CD4-positive, alpha-beta T cell (primary cell): ENCODE results near the gene FBXO9. TPM values are rescaled to one million over a fixed set of nuclear protein-coding genes. Genes with fewer than 3 reads are reported as not detected.

Source experiments
- ATAC-seq: fragments of 200-7000 bp; cut with Tn5 transposase; one replicate; pipeline ENCODE4 v1.10.0; 2022; ENCODE audit warnings: mild to moderate bottlenecking; ENCODE audit not compliant: poor library complexity
- CTCF ChIA-PET: fragments of 350-600 bp; sonication (Branson Sonifier 250); formaldehyde crosslinking; loops from one replicate; lab custom pipeline; 2021; ENCODE audit warnings: antibody characterized with exemption, inconsistent platforms; lab: Charles Lee
- POLR2A ChIA-PET: fragments of 350-600 bp; sonication (Branson Sonifier 250); formaldehyde crosslinking; loops from one replicate; lab custom pipeline; 2021; ENCODE audit warnings: antibody characterized with exemption, inconsistent platforms; lab: Charles Lee
- DNase-seq, 14 experiments: peaks; one replicate each; pipeline ENCODE4 v3.0.0-alpha.2; 2013 to 2020; ENCODE audit warnings: mixed read lengths in 2 of 14
- H3K27ac ChIP-seq, 2 donors: one replicate each; pipeline versions ENCODE4 v1.5.1 to v1.7.0; 2013; ENCODE audit warnings: low read length in 2 of 2, low read depth in 1 of 2, mild to moderate bottlenecking in 1 of 2
- H3K27me3 ChIP-seq, 2 experiments: 1 replicate in 1 of 2; 2 replicates in 1 of 2; pipeline versions ENCODE4 v1.6.1 to v1.7.0; 2013; ENCODE audit warnings: low read length in 2 of 2, control low read depth in 1 of 2, mild to moderate bottlenecking in 1 of 2, moderate library complexity in 1 of 2; ENCODE audit not compliant: insufficient read depth in 2 of 2, control insufficient read depth in 1 of 2
- H3K36me3 ChIP-seq: one replicate; pipeline ENCODE4 v1.6.1; 2013; ENCODE audit warnings: low read length, control low read depth; ENCODE audit not compliant: insufficient read depth
- H3K4me1 ChIP-seq: one replicate; pipeline ENCODE4 v1.6.1; 2013; ENCODE audit warnings: low read length, control low read depth; ENCODE audit not compliant: insufficient read depth
- H3K4me3 ChIP-seq: one replicate; pipeline ENCODE4 v1.5.1; 2013; ENCODE audit warnings: mild to moderate bottlenecking, low read length, moderate library complexity
- H3K9me3 ChIP-seq, 2 experiments: 1 replicate in 1 of 2; 2 replicates in 1 of 2; pipeline versions ENCODE4 v1.6.1 to v1.7.0; 2013; ENCODE audit warnings: low read length in 2 of 2, mild to moderate bottlenecking in 2 of 2, control low read depth in 1 of 2, moderate library complexity in 1 of 2; ENCODE audit not compliant: control insufficient read depth in 1 of 2, insufficient read depth in 1 of 2
- H3K27ac Mint-ChIP-seq: one replicate; pipeline ENCODE4 v1.8.0; 2020; ENCODE audit warnings: mixed read lengths
- H3K27me3 Mint-ChIP-seq: one replicate; pipeline ENCODE4 v1.8.0; 2021; ENCODE audit warnings: mixed read lengths
- H3K36me3 Mint-ChIP-seq: one replicate; pipeline ENCODE4 v1.8.0; 2021; ENCODE audit warnings: low read depth, mixed read lengths
- H3K4me1 Mint-ChIP-seq: one replicate; pipeline ENCODE4 v1.8.0; 2021; ENCODE audit warnings: low read depth, mixed read lengths
- H3K4me3 Mint-ChIP-seq: one replicate; pipeline ENCODE4 v1.8.0; 2020; ENCODE audit warnings: mild to moderate bottlenecking, mixed read lengths
- H3K9me3 Mint-ChIP-seq: one replicate; pipeline ENCODE4 v1.8.0; 2020; ENCODE audit warnings: mixed read lengths
- intact Hi-C, 2 experiments: fragments of 100-400 bp; cut with DNase I in 1 of 2; cut with micrococcal nuclease in 1 of 2; formaldehyde crosslinking; loops; one replicate each; pipeline versions ENCODE4 v1.15.1 to v1.9.0; 2023 to 2025; cut with DNase I, micrococcal nuclease
- total RNA-seq, 174 experiments: library from RNA in 2 of 174; stranded (reverse) in 2 of 174; gene quantifications; one replicate each; pipeline ENCODE4 v1.2.3 and lab custom pipeline; 2021 to 2026
- TF ChIP-seq, protein P1 (sequence below): fragments of 200-600 bp; IDR thresholded peaks from one replicate; pipeline ENCODE4 v1.8.0; 2022; ENCODE audit warnings: antibody characterized with exemption, mild to moderate bottlenecking

Gene FBXO9
- total RNA-seq, 2 experiments from 2014 or later, result 67.3 to 77.0 TPM

DNA sequence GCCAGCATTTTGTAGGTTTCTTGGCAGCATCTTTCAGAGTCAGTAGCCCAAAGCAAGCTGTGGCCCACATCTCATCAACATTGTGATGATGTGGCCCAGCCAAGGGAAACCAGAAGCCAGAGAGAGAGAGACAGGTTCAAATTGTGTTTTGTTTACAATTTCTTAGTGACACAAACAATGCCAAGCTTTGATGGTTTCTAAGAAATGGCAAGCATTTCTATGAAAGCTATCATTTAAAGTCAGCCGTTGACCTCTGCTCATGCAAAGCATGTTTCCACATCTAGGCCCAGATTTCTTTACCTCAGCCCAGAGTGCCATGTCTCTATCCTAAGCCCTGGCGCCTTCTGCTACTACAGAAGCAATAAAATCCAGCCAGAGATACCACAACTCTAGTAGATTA lies 50.5 kb downstream of the FBXO9 start:
- Mint-ChIP-seq H3K27me3 (no peaks in the 10 kb centered on the region), H3K4me3 (no peak overlapping the region), H3K4me1 (peaks cover 9% of the 10 kb centered on the region), H3K27ac (no peak overlapping the region), H3K9me3 (peaks cover 4% of the 10 kb centered on the region), H3K36me3 (no peaks in the 10 kb centered on the region)
- no peaks in the 10 kb centered on the region for H3K9me3 ChIP-seq
- H3K4me1 ChIP-seq, result peaks cover 8% of the 10 kb centered on the region
- no peak for DNase-seq
- TF ChIP-seq, protein P1, sequence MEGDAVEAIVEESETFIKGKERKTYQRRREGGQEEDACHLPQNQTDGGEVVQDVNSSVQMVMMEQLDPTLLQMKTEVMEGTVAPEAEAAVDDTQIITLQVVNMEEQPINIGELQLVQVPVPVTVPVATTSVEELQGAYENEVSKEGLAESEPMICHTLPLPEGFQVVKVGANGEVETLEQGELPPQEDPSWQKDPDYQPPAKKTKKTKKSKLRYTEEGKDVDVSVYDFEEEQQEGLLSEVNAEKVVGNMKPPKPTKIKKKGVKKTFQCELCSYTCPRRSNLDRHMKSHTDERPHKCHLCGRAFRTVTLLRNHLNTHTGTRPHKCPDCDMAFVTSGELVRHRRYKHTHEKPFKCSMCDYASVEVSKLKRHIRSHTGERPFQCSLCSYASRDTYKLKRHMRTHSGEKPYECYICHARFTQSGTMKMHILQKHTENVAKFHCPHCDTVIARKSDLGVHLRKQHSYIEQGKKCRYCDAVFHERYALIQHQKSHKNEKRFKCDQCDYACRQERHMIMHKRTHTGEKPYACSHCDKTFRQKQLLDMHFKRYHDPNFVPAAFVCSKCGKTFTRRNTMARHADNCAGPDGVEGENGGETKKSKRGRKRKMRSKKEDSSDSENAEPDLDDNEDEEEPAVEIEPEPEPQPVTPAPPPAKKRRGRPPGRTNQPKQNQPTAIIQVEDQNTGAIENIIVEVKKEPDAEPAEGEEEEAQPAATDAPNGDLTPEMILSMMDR, result no peak
- ChIA-PET POLR2A (no interaction called here), CTCF (no interaction called here)
- no peak for ATAC-seq
- H3K36me3 ChIP-seq, result no peaks in the 10 kb centered on the region
- H3K4me3 ChIP-seq, result no peak overlapping the region
- no peaks in the 10 kb centered on the region for H3K27me3 ChIP-seq
- no peak overlapping the region for H3K27ac ChIP-seq
- intact Hi-C loops, result no loop called here

DNA sequence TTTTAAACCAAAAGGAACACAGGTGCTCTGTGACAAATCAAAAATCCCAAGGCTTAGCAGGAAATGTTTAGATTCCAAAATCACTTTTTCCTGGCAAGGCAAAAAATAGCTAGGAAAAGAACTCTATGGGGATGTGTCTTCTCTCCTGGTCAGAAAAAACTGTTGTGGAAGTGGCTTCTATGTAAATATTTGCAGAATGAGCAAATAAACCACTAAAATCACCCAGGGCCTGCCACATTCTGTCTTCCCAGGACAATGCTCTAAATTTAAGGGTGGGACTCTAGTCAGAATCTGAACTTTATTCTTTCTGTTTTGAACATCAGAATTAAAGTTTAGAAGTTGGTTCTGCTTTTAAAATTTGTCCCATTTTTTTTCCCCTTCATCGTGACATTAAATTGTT lies 54.1 kb downstream of the FBXO9 start:
- no peak overlapping the region for H3K27ac ChIP-seq
- TF ChIP-seq, protein P1, result no peak
- H3K4me3 ChIP-seq, result no peak overlapping the region
- H3K4me1 ChIP-seq, result no peaks in the 10 kb centered on the region
- Mint-ChIP-seq H3K4me1 (no peaks in the 10 kb centered on the region), H3K27ac (no peak overlapping the region), H3K36me3 (no peaks in the 10 kb centered on the region), H3K4me3 (no peak overlapping the region), H3K9me3 (peaks cover 4% of the 10 kb centered on the region), H3K27me3 (no peaks in the 10 kb centered on the region)
- ChIA-PET POLR2A (no interaction called here), CTCF (interaction anchor here (1.0 kb wide), 1 partner anchor 10 kb away, joined by 3 read pairs; no protein-coding TSS in a partner anchor)
- DNase-seq, result no peak
- H3K9me3 ChIP-seq, result no peaks in the 10 kb centered on the region
- ATAC-seq, result no peak
- no peaks in the 10 kb centered on the region for H3K36me3 ChIP-seq
- intact Hi-C loops, result no loop called here
- H3K27me3 ChIP-seq, result no peaks in the 10 kb centered on the region

DNA sequence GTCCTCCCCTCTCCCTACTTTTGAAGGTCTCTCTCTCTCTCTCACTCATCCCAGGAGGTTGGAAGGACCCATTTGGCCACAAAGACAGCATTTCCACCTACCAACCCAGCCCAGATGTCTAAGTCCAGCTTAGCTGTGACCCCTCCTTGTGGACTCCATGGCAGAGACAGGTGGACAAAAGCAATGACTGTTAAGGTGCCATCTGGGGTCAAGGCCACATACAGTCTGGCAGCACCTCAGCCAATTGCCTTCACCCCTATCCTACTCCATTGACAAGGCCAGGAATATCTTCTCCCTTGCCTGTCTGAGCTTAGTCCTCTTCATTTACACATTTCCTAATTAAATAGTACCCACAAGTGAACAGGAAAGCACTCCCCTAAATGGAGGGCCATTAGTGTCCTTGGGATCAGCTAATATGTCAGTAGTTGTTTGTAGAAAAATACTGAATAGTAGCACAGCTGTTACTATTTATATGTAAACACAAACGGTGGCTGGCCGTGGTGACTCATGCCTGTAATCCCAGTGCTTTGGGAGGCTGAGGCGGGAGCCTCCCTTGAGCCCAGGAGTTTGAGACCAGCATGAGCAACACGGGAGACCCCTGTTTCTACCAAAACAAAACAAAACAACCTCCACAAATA lies 54.7 kb downstream of the FBXO9 start:
- H3K36me3 Mint-ChIP-seq, result no peaks in the 10 kb centered on the region
- DNase-seq (no peak), ATAC-seq (no peak)
- no peaks in the 10 kb centered on the region for H3K4me1 Mint-ChIP-seq
- POLR2A ChIA-PET, result no interaction called here
- no peaks in the 10 kb centered on the region for H3K4me1 ChIP-seq
- H3K27me3 ChIP-seq, result no peaks in the 10 kb centered on the region
- H3K27ac Mint-ChIP-seq, result no peak overlapping the region
- no peak overlapping the region for H3K4me3 ChIP-seq
- H3K36me3 ChIP-seq, result no peaks in the 10 kb centered on the region
- CTCF ChIA-PET, result interaction anchor here (1.0 kb wide), 1 partner anchor 9 kb away, joined by 3 read pairs; no protein-coding TSS in a partner anchor
- H3K9me3 Mint-ChIP-seq, result peaks cover 3% of the 10 kb centered on the region
- H3K9me3 ChIP-seq, result no peaks in the 10 kb centered on the region
- TF ChIP-seq, protein P1, result no peak
- H3K27ac ChIP-seq, result no peak overlapping the region
- H3K27me3 Mint-ChIP-seq, result no peaks in the 10 kb centered on the region
- no peak overlapping the region for H3K4me3 Mint-ChIP-seq
- intact Hi-C loops, result no loop called here
